GM10266 (cell line): ENCODE measurements around the gene NCK2.

ENCODE experiments used
- DNase-seq: peaks from one replicate; pipeline ENCODE4 v3.0.0; 2012; ENCODE audit errors: extremely low spot score
- TF ChIP-seq, protein P1 (sequence below): IDR thresholded peaks from 2 replicates; pipeline ENCODE4 v1.5.1; 2012; ENCODE audit warnings: mild to moderate bottlenecking, low read depth; ENCODE audit not compliant: control insufficient read depth, insufficient read depth; ENCODE audit errors: missing control alignments

The NCK2 gene

DNA sequence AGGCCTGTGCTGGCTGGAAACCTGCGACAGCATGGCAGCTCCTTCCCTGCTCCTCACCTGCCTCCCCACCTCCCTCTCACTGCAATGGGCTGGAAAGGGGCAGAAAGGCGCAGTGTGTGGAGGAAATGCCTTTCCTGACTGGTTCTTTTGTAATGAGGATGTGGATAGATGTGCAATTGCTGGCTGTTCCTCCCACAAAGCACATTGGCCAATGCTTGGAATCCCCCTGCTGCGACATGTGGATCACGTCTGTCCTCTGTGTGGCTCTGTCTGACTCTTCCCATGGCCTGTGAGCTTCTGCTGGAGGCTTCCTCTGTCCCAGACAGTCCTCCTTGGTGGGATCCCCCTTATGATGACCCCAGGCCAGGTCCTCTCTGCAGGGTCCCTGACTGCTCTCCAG lies 172.5 kb downstream of the NCK2 start:
- DNase-seq: no peak
- TF ChIP-seq, protein P1, sequence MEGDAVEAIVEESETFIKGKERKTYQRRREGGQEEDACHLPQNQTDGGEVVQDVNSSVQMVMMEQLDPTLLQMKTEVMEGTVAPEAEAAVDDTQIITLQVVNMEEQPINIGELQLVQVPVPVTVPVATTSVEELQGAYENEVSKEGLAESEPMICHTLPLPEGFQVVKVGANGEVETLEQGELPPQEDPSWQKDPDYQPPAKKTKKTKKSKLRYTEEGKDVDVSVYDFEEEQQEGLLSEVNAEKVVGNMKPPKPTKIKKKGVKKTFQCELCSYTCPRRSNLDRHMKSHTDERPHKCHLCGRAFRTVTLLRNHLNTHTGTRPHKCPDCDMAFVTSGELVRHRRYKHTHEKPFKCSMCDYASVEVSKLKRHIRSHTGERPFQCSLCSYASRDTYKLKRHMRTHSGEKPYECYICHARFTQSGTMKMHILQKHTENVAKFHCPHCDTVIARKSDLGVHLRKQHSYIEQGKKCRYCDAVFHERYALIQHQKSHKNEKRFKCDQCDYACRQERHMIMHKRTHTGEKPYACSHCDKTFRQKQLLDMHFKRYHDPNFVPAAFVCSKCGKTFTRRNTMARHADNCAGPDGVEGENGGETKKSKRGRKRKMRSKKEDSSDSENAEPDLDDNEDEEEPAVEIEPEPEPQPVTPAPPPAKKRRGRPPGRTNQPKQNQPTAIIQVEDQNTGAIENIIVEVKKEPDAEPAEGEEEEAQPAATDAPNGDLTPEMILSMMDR: no peak

DNA sequence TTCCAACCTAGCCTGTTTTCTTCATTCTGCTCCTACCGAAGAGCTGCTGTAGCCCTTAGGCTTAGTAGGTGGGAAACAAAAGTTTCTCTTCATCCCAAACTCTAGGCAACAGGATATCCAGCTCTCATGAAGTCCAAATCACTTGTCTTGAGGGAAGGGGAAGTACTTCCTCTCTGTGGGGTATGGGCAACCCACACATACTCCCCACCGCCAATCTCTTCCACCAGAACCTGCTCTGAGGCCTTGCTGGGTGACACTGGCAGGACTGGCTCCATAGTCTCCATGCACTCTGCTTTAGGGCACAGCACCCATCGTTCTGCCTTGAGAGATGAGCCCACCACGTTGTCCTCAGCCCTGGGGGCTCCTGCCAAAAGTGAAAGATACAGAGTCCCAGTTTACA lies 173.0 kb downstream of the NCK2 start:
- TF ChIP-seq, protein P1: no peak
- no peak for DNase-seq

DNA sequence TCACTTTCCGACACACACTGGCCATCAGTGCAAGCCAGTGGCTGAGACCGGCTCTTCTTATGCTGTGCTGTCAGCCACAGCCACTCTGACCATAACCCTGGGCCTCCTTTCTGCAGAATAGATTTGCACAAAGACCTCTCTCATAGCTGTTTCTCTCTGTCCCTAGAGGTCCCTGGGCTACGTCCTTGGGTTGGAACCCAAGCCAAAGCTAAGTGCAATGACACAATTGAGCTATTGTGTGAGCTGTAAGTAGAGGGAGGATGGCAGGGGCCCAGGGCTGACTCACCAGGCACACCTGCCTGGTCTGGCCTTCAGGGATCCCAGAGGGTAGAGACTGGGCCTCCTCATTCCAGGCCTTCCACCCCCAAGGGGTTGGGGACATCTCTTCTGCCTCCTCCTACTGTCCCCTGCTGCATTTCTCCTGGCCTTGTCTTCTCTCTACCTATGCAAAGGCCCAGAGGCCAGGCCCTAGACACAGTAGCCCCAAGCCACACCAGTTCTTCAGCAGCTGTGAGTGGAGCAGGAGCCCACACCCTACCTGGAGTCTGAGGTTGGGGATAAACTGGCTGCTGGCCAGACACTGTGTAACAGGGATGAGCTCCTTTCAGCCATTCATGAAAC lies 174.6 kb downstream of the NCK2 start:
- no peak for DNase-seq
- TF ChIP-seq, protein P1: no peak

DNA sequence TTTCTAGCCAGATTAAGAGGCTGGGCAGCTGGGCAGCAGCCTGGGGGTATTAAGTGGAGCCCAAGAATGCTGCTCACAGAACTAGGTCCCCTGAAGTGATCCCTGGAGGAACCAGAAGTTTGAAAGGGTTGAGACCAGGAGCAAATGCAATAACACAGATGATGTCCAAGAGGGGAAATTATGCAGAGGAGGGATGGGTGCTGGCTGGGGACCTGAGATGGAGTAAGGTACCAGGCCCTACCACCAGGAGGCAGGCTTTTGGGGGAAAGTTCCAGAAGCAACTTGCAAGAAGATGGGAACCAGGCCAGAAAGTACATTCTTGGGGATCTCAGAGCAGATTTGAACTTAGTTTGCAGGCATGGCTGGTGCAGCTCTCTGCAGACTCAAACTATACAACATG lies 175.1 kb downstream of the NCK2 start:
- TF ChIP-seq, protein P1: no peak
- no peak for DNase-seq

DNA sequence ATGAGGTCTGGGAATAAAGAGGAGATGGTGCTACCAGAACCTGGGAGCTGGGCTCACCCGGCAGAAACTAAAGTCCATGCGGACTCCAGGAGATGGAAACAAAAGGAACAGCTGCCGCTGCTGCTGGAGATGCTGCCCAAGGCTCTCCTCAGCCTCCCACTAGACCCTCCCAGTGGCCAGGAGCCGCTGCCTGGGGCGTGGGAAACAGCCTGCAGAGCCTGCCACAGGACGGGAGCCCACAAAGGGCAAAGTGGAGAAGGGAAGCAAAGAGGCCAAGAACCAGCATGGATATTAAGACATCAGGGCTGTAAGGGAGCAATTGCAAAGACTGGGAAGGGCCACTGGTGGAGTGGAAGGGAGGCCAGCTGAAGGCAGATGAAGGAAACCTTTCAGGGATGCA lies 179.6 kb downstream of the NCK2 start:
- no peak for DNase-seq
- TF ChIP-seq, protein P1: no peak

DNA sequence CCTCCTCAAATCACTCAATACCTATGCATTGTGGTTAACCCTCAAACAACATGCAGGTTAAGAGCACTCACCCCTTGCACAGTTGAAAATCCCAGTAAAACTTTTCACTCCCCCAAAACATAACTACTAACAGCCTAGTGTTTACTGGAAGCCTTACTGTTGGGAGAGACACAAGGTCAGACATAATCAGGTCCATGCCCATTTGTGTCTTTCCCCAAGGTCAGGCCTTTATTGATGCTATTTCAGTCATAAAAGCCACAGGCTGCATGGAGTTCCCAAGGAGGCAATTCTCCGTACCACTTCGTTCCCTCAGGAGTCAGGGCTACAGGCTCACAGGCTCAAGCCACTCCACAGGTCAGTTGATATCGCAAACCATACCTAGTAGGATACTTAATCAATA lies 180.2 kb downstream of the NCK2 start:
- TF ChIP-seq, protein P1: no peak

DNA sequence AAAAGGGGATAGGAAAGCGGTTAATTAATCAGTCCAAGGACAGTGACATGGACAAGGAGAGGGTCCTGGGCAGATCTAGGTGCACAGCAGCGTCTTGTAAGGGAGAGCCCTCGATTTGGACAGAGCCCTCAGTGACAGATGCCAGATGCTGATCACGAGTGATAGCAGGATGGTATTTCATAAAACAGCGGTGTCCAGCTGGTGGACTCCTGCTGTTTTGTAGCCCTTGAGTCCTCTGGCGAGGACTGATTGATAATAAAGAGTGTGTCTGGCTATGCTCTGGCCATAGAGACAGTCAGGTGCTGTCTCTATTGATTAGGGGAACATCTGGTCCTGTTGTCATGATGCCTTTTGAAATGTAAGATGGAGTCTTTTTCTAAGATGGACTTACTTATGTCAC lies 180.7 kb downstream of the NCK2 start:
- TF ChIP-seq, protein P1: no peak
- no peak for DNase-seq

More for the DNA sequence above, 180.2 kb downstream of the NCK2 start:
- no peak for DNase-seq
